ENCODE data around the gene DNALI1.

DNA sequence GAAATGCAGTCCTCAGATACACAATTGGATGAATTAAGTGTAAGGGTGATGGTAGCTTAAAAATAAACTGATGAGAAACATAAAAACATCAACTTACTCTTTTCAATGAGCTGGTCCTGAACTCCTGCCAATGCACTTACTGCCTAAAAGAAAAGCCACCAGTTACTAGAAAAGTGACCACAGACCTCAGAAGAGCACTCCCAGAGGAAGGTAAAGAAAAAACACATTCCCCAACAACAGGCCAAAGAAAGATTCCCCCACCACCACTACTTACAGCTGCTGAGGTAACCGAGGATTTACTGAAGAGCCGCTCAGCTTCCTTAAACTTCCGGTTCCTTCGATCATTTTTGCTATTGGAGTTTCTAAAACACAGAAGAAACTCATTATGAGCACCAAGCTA lies 47.6 kb upstream of the DNALI1 start:
- TF ChIP-seq POLR2AphosphoS5 (IDR thresholded peaks at IDR 0.05) (no peak), POLR2A (IDR thresholded peaks at IDR 0.05) (no peak)
- TF ChIP-seq, protein P1, sequence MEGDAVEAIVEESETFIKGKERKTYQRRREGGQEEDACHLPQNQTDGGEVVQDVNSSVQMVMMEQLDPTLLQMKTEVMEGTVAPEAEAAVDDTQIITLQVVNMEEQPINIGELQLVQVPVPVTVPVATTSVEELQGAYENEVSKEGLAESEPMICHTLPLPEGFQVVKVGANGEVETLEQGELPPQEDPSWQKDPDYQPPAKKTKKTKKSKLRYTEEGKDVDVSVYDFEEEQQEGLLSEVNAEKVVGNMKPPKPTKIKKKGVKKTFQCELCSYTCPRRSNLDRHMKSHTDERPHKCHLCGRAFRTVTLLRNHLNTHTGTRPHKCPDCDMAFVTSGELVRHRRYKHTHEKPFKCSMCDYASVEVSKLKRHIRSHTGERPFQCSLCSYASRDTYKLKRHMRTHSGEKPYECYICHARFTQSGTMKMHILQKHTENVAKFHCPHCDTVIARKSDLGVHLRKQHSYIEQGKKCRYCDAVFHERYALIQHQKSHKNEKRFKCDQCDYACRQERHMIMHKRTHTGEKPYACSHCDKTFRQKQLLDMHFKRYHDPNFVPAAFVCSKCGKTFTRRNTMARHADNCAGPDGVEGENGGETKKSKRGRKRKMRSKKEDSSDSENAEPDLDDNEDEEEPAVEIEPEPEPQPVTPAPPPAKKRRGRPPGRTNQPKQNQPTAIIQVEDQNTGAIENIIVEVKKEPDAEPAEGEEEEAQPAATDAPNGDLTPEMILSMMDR (IDR thresholded peaks at IDR 0.05): no peak

Data from transverse colon (tissue), 4 donors.